LNCaP clone FGC (cell line): Measurements from ENCODE around the gene SLC35E4.
A peak's percentile ranks its signal among the peaks of the same experiment; 100 is the strongest.
"Not testable (repeated sequence)": the region's sequence is repeated elsewhere in the genome, so short reads cannot be mapped to it uniquely, and the experiment has no call there.

ENCODE experiments used
- DNase-seq: peaks from one replicate; pipeline ENCODE4 v3.0.0-alpha.2; 2011; ENCODE audit warnings: low read depth
- H3K4me3 ChIP-seq: 2 replicates; pipeline ENCODE4 v1.5.1; 2011; ENCODE audit warnings: mild to moderate bottlenecking, low read depth, low read length, control low read depth
- TF ChIP-seq, protein P1 (sequence below): IDR thresholded peaks from 2 replicates; pipeline ENCODE4 v1.5.1; 2012; ENCODE audit warnings: mild to moderate bottlenecking; ENCODE audit not compliant: control insufficient read depth, insufficient read depth; ENCODE audit errors: extremely low read depth

Gene SLC35E4, protein sequence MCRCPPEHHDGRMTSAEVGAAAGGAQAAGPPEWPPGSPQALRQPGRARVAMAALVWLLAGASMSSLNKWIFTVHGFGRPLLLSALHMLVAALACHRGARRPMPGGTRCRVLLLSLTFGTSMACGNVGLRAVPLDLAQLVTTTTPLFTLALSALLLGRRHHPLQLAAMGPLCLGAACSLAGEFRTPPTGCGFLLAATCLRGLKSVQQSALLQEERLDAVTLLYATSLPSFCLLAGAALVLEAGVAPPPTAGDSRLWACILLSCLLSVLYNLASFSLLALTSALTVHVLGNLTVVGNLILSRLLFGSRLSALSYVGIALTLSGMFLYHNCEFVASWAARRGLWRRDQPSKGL

DNA sequence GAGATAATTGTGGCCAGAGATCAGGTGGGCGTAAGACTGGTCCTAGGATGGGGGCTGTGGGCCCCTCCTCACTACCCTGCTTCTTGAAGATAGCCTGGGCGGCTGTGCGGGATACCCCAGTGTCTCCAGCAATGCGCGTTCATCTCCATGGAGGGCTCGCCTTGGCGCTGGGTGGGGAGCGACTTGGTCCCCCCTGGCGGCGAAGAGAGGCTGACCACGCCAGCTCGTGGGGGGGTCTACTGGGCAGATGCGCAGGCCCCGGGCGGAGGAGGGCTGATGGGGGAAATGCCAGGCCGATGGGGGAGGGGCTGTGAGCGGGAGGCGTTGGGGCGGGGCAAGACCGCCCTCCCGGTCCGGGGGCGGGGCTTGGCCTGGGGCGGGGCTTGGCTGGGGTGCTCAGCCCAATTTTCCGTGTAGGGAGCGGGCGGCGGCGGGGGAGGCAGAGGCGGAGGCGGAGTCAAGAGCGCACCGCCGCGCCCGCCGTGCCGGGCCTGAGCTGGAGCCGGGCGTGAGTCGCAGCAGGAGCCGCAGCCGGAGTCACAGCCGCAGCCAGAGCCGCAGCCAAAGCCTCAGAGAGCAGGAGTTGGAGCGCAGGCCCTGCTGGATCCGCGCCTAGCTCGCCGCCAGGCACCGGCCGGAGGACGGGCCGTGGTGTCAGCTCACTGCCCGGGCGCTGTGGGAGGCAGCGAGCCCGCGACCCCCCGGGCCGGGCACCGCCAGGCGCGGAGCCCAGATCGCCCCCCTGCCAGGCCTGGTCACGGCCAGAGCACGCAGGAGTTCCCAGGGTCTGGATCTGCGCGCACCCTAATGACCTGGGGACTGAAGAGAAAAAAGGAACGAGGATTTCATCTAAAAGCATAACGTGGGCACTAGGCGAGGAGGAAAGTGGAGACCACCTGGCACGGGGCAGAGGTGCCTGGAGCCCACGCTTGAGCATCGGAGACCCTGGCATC lies at the start of gene SLC35E4:
Gene SLC35E4 (plus strand): TSS at position 509 of the 953 bp plus-strand sequence. CDS start 670 bp downstream, outside the sequence.
- TF ChIP-seq, protein P1, sequence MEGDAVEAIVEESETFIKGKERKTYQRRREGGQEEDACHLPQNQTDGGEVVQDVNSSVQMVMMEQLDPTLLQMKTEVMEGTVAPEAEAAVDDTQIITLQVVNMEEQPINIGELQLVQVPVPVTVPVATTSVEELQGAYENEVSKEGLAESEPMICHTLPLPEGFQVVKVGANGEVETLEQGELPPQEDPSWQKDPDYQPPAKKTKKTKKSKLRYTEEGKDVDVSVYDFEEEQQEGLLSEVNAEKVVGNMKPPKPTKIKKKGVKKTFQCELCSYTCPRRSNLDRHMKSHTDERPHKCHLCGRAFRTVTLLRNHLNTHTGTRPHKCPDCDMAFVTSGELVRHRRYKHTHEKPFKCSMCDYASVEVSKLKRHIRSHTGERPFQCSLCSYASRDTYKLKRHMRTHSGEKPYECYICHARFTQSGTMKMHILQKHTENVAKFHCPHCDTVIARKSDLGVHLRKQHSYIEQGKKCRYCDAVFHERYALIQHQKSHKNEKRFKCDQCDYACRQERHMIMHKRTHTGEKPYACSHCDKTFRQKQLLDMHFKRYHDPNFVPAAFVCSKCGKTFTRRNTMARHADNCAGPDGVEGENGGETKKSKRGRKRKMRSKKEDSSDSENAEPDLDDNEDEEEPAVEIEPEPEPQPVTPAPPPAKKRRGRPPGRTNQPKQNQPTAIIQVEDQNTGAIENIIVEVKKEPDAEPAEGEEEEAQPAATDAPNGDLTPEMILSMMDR = no peak
- peak; percentile 34 for DNase-seq
- H3K4me3 ChIP-seq = peak within 1 kb of the TSS; percentile 49

DNA sequence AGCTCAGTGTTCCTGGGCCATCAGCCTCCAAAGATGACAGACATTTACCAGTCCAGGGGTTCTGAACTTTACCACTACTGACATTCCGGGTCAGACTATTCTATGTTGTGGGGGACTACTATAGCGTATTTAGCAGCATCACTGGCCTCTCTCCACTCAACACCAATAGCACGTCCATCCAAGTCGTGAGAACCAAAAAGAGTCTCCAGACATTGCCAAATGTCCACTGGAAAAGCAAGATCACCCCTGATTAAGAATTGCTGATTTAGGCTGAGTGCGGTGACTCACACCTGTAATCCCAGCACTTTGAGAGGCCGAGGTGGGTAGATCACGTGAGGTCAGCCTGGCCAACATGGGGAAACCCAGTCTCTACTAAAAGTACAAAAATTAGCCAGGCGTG lies 49.2 kb upstream of the SLC35E4 start:
- no peak overlapping the region for H3K4me3 ChIP-seq
- no peak for DNase-seq
- TF ChIP-seq, protein P1 = no peak

DNA sequence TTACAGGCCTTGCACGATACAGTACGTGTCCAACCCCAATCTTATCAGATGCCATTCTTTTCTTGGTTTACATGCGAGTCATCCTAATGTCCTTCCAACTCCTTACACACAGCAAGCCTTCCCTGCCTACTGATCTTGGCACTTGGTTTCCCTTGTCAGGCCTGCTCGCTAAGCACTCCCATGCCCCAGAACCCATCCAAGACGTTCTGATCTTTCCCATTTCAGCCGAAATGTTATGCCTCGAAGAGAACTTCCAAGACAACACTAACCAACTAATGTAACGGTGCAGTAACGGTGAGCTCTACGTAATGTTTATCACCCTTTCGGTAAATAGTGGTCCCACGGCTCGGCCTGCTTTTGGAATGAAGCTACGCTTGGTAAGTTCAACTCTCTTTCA lies 44.4 kb upstream of the SLC35E4 start:
- DNase-seq = no peak
- H3K4me3 ChIP-seq = peak overlapping the region; percentile 68
- TF ChIP-seq, protein P1 = no peak

DNA sequence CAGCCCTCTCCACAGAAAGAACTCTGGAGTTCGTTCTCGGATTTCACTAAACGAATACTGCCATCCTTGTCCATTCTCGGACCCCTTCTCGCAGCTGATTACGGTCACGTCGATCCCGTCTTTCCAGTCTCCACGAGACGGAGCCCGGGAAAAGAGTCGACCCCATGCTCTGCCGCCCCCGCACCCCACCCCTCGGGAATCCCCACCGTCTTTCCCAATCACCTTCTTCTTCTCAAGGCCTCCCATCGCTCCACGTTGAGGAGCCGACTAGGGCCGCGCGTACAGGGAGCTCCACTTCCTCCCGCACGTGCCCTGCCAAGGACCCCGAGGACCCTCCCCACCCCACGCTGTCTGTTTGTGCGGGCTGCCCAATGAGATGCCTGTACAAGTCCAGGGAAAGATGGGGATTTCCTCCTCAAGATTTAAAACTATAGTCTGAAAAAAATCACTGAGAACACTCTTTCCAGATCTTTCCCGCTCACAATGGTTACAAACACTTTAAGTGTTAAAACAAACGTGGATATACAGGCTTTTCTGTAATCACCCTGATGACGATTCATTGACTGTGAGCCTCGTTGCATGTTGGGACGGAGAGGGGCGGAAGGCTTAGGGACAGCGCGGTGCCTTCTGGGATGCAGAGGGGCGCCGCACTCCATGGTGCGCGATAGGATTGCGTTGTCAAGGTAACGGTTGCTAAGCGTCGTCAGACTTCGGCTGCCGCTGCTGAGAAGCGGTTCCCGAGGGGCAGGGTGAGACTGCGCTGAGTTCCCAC lies 43.8 kb upstream of the SLC35E4 start, which contains the start of gene PES1:
Gene PES1 (minus strand): TSS at position 323 of the 772 bp plus-strand sequence. CDS start 77 bp downstream, at position 246.
- peak within 1 kb of the TSS; percentile 68 for H3K4me3 ChIP-seq
- peak; percentile 96 for DNase-seq
- TF ChIP-seq, protein P1 = no peak

DNA sequence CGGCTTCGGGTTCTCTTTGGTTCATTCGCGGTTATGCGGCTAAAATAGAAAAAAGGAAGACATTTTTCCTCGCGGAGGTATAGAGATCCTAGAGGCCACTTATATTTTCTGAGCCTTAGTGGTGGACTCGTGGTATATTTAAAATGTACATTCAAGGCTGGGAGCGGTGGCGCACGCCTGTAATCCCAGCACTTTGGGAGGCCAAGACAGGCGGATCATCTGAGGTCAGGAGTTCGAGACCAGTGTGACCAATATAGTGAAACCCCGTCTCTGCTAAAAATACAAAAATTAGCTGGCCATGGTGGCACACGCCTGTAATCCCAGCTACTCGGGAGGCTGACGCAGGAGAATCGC lies 43.2 kb upstream of the SLC35E4 start:
- H3K4me3 ChIP-seq, DNase-seq: not testable (repeated sequence)

DNA sequence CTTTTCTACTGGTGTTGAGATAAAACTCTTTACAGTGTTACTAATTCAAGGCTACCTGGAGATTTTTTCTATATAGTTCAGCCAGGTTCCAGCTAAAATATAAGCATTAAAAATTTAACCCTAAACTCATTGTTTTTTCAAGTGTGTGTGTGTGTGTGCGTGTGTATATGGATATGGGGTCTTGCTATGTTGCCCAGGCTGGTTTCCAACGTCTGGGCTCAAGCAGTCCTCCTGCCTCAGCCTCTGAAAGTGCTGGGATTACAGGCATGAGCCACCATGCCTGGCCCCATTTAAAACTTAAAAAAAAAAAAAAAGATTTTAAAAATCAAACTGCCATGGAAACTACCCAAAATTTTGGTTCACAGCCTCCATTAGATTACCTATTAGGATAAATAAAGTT lies 39.4 kb upstream of the SLC35E4 start:
- TF ChIP-seq, protein P1 = no peak
- no peak overlapping the region for H3K4me3 ChIP-seq
- DNase-seq = no peak

DNA sequence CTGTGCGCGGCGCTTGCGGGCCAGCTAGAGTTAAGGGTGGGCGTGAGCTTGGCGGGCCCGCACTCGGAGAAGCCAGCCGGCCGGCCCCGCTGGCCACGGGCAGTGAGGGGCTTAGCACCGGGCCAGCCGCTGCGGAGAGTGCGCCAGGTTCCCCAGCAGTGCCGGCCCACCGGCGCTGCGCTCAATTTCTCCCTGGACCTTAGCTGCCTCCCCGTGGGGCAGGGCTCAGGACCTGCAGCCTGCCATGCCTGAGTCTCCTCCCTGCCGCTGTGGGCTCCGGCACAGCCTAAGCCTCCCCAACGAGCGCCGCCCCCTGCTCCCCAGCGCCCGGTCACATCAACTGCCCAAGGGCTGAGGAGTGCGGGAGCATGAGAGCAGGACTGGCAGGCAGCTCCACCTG lies 38.7 kb upstream of the SLC35E4 start:
- DNase-seq = no peak
- no peak overlapping the region for H3K4me3 ChIP-seq
- TF ChIP-seq, protein P1 = no peak
